ENCODE results near the gene RYR1.

DNA sequence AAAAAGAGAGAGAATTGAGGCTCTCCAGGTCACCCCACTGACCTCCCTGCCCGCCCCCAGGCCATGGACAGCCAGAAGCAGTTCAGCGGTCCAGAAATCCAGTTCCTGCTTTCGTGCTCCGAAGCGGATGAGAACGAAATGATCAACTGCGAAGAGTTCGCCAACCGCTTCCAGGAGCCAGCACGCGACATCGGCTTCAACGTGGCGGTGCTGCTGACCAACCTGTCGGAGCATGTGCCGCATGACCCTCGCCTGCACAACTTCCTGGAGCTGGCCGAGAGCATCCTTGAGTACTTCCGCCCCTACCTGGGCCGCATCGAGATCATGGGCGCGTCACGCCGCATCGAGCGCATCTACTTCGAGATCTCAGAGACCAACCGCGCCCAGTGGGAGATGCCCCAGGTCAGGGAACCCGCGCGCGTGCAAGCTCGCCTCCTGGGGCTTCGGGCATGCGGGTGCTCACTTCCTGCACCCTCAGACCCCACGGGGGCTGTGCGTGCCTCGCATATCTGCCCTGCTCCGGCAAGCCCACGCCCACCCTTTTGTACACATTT lies 127.6 kb downstream of the RYR1 start:
- TF ChIP-seq ZEB2 (tag by site-specific recombination; IDR thresholded peaks at IDR 0.05) = no peak
- TF ChIP-seq, protein P1, sequence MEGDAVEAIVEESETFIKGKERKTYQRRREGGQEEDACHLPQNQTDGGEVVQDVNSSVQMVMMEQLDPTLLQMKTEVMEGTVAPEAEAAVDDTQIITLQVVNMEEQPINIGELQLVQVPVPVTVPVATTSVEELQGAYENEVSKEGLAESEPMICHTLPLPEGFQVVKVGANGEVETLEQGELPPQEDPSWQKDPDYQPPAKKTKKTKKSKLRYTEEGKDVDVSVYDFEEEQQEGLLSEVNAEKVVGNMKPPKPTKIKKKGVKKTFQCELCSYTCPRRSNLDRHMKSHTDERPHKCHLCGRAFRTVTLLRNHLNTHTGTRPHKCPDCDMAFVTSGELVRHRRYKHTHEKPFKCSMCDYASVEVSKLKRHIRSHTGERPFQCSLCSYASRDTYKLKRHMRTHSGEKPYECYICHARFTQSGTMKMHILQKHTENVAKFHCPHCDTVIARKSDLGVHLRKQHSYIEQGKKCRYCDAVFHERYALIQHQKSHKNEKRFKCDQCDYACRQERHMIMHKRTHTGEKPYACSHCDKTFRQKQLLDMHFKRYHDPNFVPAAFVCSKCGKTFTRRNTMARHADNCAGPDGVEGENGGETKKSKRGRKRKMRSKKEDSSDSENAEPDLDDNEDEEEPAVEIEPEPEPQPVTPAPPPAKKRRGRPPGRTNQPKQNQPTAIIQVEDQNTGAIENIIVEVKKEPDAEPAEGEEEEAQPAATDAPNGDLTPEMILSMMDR (tag by site-specific recombination; IDR thresholded peaks at IDR 0.05) = no peak
- no peak for TF ChIP-seq ZSCAN5A (tag by site-specific recombination; IDR thresholded peaks at IDR 0.05)
- no peak for TF ChIP-seq GFI1B (tag by site-specific recombination; IDR thresholded peaks at IDR 0.05)
- no peak for TF ChIP-seq PATZ1 (tag by site-specific recombination; IDR thresholded peaks at IDR 0.05)
- TF ChIP-seq, protein P2, sequence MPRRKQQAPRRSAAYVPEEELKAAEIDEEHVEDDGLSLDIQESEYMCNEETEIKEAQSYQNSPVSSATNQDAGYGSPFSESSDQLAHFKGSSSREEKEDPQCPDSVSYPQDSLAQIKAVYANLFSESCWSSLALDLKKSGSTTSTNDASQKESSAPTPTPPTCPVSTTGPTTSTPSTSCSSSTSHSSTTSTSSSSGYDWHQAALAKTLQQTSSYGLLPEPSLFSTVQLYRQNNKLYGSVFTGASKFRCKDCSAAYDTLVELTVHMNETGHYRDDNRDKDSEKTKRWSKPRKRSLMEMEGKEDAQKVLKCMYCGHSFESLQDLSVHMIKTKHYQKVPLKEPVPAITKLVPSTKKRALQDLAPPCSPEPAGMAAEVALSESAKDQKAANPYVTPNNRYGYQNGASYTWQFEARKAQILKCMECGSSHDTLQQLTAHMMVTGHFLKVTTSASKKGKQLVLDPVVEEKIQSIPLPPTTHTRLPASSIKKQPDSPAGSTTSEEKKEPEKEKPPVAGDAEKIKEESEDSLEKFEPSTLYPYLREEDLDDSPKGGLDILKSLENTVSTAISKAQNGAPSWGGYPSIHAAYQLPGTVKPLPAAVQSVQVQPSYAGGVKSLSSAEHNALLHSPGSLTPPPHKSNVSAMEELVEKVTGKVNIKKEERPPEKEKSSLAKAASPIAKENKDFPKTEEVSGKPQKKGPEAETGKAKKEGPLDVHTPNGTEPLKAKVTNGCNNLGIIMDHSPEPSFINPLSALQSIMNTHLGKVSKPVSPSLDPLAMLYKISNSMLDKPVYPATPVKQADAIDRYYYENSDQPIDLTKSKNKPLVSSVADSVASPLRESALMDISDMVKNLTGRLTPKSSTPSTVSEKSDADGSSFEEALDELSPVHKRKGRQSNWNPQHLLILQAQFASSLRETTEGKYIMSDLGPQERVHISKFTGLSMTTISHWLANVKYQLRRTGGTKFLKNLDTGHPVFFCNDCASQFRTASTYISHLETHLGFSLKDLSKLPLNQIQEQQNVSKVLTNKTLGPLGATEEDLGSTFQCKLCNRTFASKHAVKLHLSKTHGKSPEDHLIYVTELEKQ (tag by site-specific recombination; IDR thresholded peaks at IDR 0.05; ENCODE audit: borderline replicate concordance) = no peak
- no peak for TF ChIP-seq ZNF76 (tag by site-specific recombination; IDR thresholded peaks at IDR 0.05; ENCODE audit: borderline replicate concordance, low read depth)
- TF ChIP-seq ZNF704 (tag by site-specific recombination; IDR thresholded peaks at IDR 0.05) = no peak
- no peak for TF ChIP-seq ZNF629 (tag by site-specific recombination; IDR thresholded peaks at IDR 0.05)
- no peak for TF ChIP-seq ZNF626 (tag by site-specific recombination; IDR thresholded peaks at IDR 0.05)
- TF ChIP-seq, protein P3, sequence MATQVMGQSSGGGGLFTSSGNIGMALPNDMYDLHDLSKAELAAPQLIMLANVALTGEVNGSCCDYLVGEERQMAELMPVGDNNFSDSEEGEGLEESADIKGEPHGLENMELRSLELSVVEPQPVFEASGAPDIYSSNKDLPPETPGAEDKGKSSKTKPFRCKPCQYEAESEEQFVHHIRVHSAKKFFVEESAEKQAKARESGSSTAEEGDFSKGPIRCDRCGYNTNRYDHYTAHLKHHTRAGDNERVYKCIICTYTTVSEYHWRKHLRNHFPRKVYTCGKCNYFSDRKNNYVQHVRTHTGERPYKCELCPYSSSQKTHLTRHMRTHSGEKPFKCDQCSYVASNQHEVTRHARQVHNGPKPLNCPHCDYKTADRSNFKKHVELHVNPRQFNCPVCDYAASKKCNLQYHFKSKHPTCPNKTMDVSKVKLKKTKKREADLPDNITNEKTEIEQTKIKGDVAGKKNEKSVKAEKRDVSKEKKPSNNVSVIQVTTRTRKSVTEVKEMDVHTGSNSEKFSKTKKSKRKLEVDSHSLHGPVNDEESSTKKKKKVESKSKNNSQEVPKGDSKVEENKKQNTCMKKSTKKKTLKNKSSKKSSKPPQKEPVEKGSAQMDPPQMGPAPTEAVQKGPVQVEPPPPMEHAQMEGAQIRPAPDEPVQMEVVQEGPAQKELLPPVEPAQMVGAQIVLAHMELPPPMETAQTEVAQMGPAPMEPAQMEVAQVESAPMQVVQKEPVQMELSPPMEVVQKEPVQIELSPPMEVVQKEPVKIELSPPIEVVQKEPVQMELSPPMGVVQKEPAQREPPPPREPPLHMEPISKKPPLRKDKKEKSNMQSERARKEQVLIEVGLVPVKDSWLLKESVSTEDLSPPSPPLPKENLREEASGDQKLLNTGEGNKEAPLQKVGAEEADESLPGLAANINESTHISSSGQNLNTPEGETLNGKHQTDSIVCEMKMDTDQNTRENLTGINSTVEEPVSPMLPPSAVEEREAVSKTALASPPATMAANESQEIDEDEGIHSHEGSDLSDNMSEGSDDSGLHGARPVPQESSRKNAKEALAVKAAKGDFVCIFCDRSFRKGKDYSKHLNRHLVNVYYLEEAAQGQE (tag by site-specific recombination; IDR thresholded peaks at IDR 0.05) = no peak
- TF ChIP-seq MYNN (tag by site-specific recombination; IDR thresholded peaks at IDR 0.05; ENCODE audit: borderline replicate concordance) = no peak

Data from HEK293 (cell line).